ENCODE results near the gene EEF1AKMT4. TPM values are rescaled to one million over a fixed set of nuclear protein-coding genes. Genes with fewer than 3 reads are reported as not detected.

The EEF1AKMT4 gene
- total RNA-seq = 9.5 and 10.6 TPM in 2 replicates

GRCh38 chr3:184249412-184250166 is at the start of gene EEF1AKMT4:
TSS of gene EEF1AKMT4 (plus strand) at chr3:184249672. CDS start at chr3:184249695, 23 bp downstream.
- Mint-ChIP-seq H3K4me1 (ENCODE audit: low read depth) (peaks cover 7% of the 10 kb centered on the region), H3K27ac (peak within 1 kb of the TSS; percentile 99), H3K36me3 (ENCODE audit: low read depth) (peaks cover 16% of the 10 kb centered on the region), H3K27me3 (ENCODE audit: low read depth) (no peaks in the 10 kb centered on the region), H3K9me3 (no peaks in the 10 kb centered on the region), H3K4me3 (ENCODE audit: low read depth) (peak within 1 kb of the TSS; percentile 95)
- peak; percentile 96 for DNase-seq (ENCODE audit: low spot score)
- intact Hi-C loops (cut with micrococcal nuclease) = loop anchor here (1.0 to 2.0 kb wide), 10 partner anchors 12 to 365 kb away; partner anchors contain the start of genes ABCC5, ABCF3, AP2M1 and CAMK2N2

- Mint-ChIP-seq H3K9me3 (no peaks in the 10 kb centered on the region), H3K27me3 (ENCODE audit: low read depth) (peaks cover under 1% of the 10 kb centered on the region), H3K4me3 (ENCODE audit: low read depth) (no peak overlapping the region), H3K36me3 (ENCODE audit: low read depth) (no peaks in the 10 kb centered on the region), H3K4me1 (ENCODE audit: low read depth) (no peaks in the 10 kb centered on the region), H3K27ac (no peak overlapping the region)
- DNase-seq (ENCODE audit: low spot score) = no peak
- intact Hi-C loops (cut with micrococcal nuclease) = no loop called here
Observed at GRCh38 chr3:184200825-184201224, 48.6 kb upstream of the EEF1AKMT4 start.

- Mint-ChIP-seq H3K27me3 (ENCODE audit: low read depth) (peaks cover 8% of the 10 kb centered on the region), H3K36me3 (ENCODE audit: low read depth) (no peaks in the 10 kb centered on the region), H3K4me3 (ENCODE audit: low read depth) (no peak overlapping the region), H3K27ac (no peak overlapping the region), H3K4me1 (ENCODE audit: low read depth) (no peaks in the 10 kb centered on the region), H3K9me3 (no peaks in the 10 kb centered on the region)
- intact Hi-C loops (cut with micrococcal nuclease) = no loop called here
- no peak for DNase-seq (ENCODE audit: low spot score)
Observed at GRCh38 chr3:184203526-184203925, 45.9 kb upstream of the EEF1AKMT4 start.

- intact Hi-C loops (cut with micrococcal nuclease) = no loop called here
- no peak for DNase-seq (ENCODE audit: low spot score)
- H3K27me3 Mint-ChIP-seq (ENCODE audit: low read depth) = peaks cover 14% of the 10 kb centered on the region
- no peaks in the 10 kb centered on the region for H3K36me3 Mint-ChIP-seq (ENCODE audit: low read depth)
- no peaks in the 10 kb centered on the region for H3K4me1 Mint-ChIP-seq (ENCODE audit: low read depth)
- no peak overlapping the region for H3K4me3 Mint-ChIP-seq (ENCODE audit: low read depth)
- no peak overlapping the region for H3K27ac Mint-ChIP-seq
- H3K9me3 Mint-ChIP-seq = no peaks in the 10 kb centered on the region
Observed at GRCh38 chr3:184209146-184209923, 40.1 kb upstream of the EEF1AKMT4 start.

GRCh38 chr3:184211297-184211696 is 38.2 kb upstream of the EEF1AKMT4 start:
- H3K9me3 Mint-ChIP-seq = no peaks in the 10 kb centered on the region
- H3K4me3 Mint-ChIP-seq (ENCODE audit: low read depth) = no peak overlapping the region
- no peak overlapping the region for H3K27ac Mint-ChIP-seq
- peaks cover 15% of the 10 kb centered on the region for H3K27me3 Mint-ChIP-seq (ENCODE audit: low read depth)
- intact Hi-C loops (cut with micrococcal nuclease) = no loop called here
- no peaks in the 10 kb centered on the region for H3K36me3 Mint-ChIP-seq (ENCODE audit: low read depth)
- DNase-seq (ENCODE audit: low spot score) = no peak
- no peaks in the 10 kb centered on the region for H3K4me1 Mint-ChIP-seq (ENCODE audit: low read depth)

GRCh38 chr3:184211718-184212117 is 37.8 kb upstream of the EEF1AKMT4 start:
- no peak for DNase-seq (ENCODE audit: low spot score)
- H3K4me1 Mint-ChIP-seq (ENCODE audit: low read depth) = no peaks in the 10 kb centered on the region
- intact Hi-C loops (cut with micrococcal nuclease) = no loop called here
- H3K27ac Mint-ChIP-seq = no peak overlapping the region
- no peak overlapping the region for H3K4me3 Mint-ChIP-seq (ENCODE audit: low read depth)
- H3K9me3 Mint-ChIP-seq = no peaks in the 10 kb centered on the region
- peaks cover 12% of the 10 kb centered on the region for H3K27me3 Mint-ChIP-seq (ENCODE audit: low read depth)
- H3K36me3 Mint-ChIP-seq (ENCODE audit: low read depth) = no peaks in the 10 kb centered on the region

- H3K9me3 Mint-ChIP-seq = no peaks in the 10 kb centered on the region
- no peak overlapping the region for H3K4me3 Mint-ChIP-seq (ENCODE audit: low read depth)
- no peak for DNase-seq (ENCODE audit: low spot score)
- H3K27ac Mint-ChIP-seq = no peak overlapping the region
- no peaks in the 10 kb centered on the region for H3K36me3 Mint-ChIP-seq (ENCODE audit: low read depth)
- intact Hi-C loops (cut with micrococcal nuclease) = no loop called here
- peaks cover 6% of the 10 kb centered on the region for H3K27me3 Mint-ChIP-seq (ENCODE audit: low read depth)
- no peaks in the 10 kb centered on the region for H3K4me1 Mint-ChIP-seq (ENCODE audit: low read depth)
Observed at GRCh38 chr3:184218814-184219213, 30.7 kb upstream of the EEF1AKMT4 start.

GRCh38 chr3:184222521-184222920 is 27.0 kb upstream of the EEF1AKMT4 start:
- Mint-ChIP-seq H3K27me3 (ENCODE audit: low read depth) (peaks cover 18% of the 10 kb centered on the region), H3K36me3 (ENCODE audit: low read depth) (no peaks in the 10 kb centered on the region), H3K27ac (no peak overlapping the region), H3K4me1 (ENCODE audit: low read depth) (no peaks in the 10 kb centered on the region), H3K9me3 (no peaks in the 10 kb centered on the region), H3K4me3 (ENCODE audit: low read depth) (no peak overlapping the region)
- intact Hi-C loops (cut with micrococcal nuclease) = no loop called here
- no peak for DNase-seq (ENCODE audit: low spot score)

GRCh38 chr3:184223946-184224345 is 25.5 kb upstream of the EEF1AKMT4 start:
- no peak for DNase-seq (ENCODE audit: low spot score)

GRCh38 chr3:184227481-184227935 is 22.0 kb upstream of the EEF1AKMT4 start:
- H3K4me1 Mint-ChIP-seq (ENCODE audit: low read depth) = peaks cover 6% of the 10 kb centered on the region
- peak; percentile 26 for DNase-seq (ENCODE audit: low spot score)
- intact Hi-C loops (cut with micrococcal nuclease) = loop anchor here (1.0 to 2.0 kb wide), 2 partner anchors 23 to 61 kb away; no protein-coding TSS in a partner anchor
- H3K4me3 Mint-ChIP-seq (ENCODE audit: low read depth) = no peak overlapping the region
- H3K27ac Mint-ChIP-seq = no peak overlapping the region
- no peaks in the 10 kb centered on the region for H3K36me3 Mint-ChIP-seq (ENCODE audit: low read depth)
- H3K27me3 Mint-ChIP-seq (ENCODE audit: low read depth) = peaks cover 52% of the 10 kb centered on the region
- H3K9me3 Mint-ChIP-seq = no peaks in the 10 kb centered on the region

More at GRCh38 chr3:184223946-184224345, 25.5 kb upstream of the EEF1AKMT4 start:
- intact Hi-C loops (cut with micrococcal nuclease) = no loop called here
- Mint-ChIP-seq H3K9me3 (no peaks in the 10 kb centered on the region), H3K4me1 (ENCODE audit: low read depth) (peaks cover 3% of the 10 kb centered on the region), H3K36me3 (ENCODE audit: low read depth) (no peaks in the 10 kb centered on the region), H3K4me3 (ENCODE audit: low read depth) (no peak overlapping the region), H3K27me3 (ENCODE audit: low read depth) (peaks cover 32% of the 10 kb centered on the region), H3K27ac (no peak overlapping the region)

GRCh38 chr3:184228376-184229137 is 20.9 kb upstream of the EEF1AKMT4 start:
- intact Hi-C loops (cut with micrococcal nuclease) = no loop called here
- Mint-ChIP-seq H3K27me3 (ENCODE audit: low read depth) (peaks cover 55% of the 10 kb centered on the region), H3K9me3 (no peaks in the 10 kb centered on the region), H3K4me1 (ENCODE audit: low read depth) (peaks cover 6% of the 10 kb centered on the region), H3K27ac (no peak overlapping the region), H3K4me3 (ENCODE audit: low read depth) (peak overlapping the region; percentile 61), H3K36me3 (ENCODE audit: low read depth) (no peaks in the 10 kb centered on the region)
- no peak for DNase-seq (ENCODE audit: low spot score)

GRCh38 chr3:184229394-184230080 is 19.9 kb upstream of the EEF1AKMT4 start, which contains the start of gene VWA5B2:
TSS of gene VWA5B2 (plus strand) at chr3:184229585. CDS start at chr3:184230529, 944 bp downstream.
- H3K36me3 Mint-ChIP-seq (ENCODE audit: low read depth) = no peaks in the 10 kb centered on the region
- intact Hi-C loops (cut with micrococcal nuclease) = no loop called here

More at GRCh38 chr3:184229394-184230080, 19.9 kb upstream of the EEF1AKMT4 start, which contains the start of gene VWA5B2:
- H3K27ac Mint-ChIP-seq = no peak within 1 kb of the TSS
- peak; percentile 54 for DNase-seq (ENCODE audit: low spot score)
- no peaks in the 10 kb centered on the region for H3K9me3 Mint-ChIP-seq
- H3K27me3 Mint-ChIP-seq (ENCODE audit: low read depth) = peaks cover 53% of the 10 kb centered on the region
- peak within 1 kb of the TSS; percentile 61 for H3K4me3 Mint-ChIP-seq (ENCODE audit: low read depth)
- peaks cover 6% of the 10 kb centered on the region for H3K4me1 Mint-ChIP-seq (ENCODE audit: low read depth)
